Fibroblast of skin of right biceps (primary cell): ENCODE results near the gene DHRS11.
"Not testable (repeated sequence)": the region's sequence is repeated elsewhere in the genome, so short reads cannot be mapped to it uniquely, and the experiment has no call there.

Source experiments
- DNase-seq: peaks from one replicate; pipeline ENCODE4 v3.0.0-alpha.2; 2013

Gene DHRS11

GRCh38 chr17:36594626-36595401 is 3.1 kb downstream of the DHRS11 start:
- DNase-seq: no peak

GRCh38 chr17:36597226-36597625 is 5.5 kb downstream of the DHRS11 start:
- no peak for DNase-seq

GRCh38 chr17:36597866-36598777 is 6.4 kb downstream of the DHRS11 start:
- DNase-seq: no peak

GRCh38 chr17:36598951-36599401 is 7.3 kb downstream of the DHRS11 start:
- DNase-seq: no peak

- DNase-seq: no peak
These were observed 8.0 kb downstream of the DHRS11 start for GRCh38 chr17:36599546-36600250.

GRCh38 chr17:36600465-36600864 is 8.8 kb downstream of the DHRS11 start:
- no peak for DNase-seq

GRCh38 chr17:36600936-36601302 is 9.2 kb downstream of the DHRS11 start:
- DNase-seq: no peak

- DNase-seq: peak; percentile 90
These were observed 9.8 kb downstream of the DHRS11 start, which contains the start of gene MRM1 for GRCh38 chr17:36601303-36602029. Gene MRM1, plus strand, starts transcription at chr17:36601583. Its CDS starts 228 bp downstream, at chr17:36601811.

- no peak for DNase-seq
These were observed 10.5 kb downstream of the DHRS11 start for GRCh38 chr17:36602030-36602748.

GRCh38 chr17:36602924-36603384 is 11.3 kb downstream of the DHRS11 start:
- peak; percentile 71 for DNase-seq

GRCh38 chr17:36605028-36605427 is 13.3 kb downstream of the DHRS11 start:
- not testable (repeated sequence) for DNase-seq

- DNase-seq: no peak
These were observed 16.6 kb downstream of the DHRS11 start for GRCh38 chr17:36608280-36608679.

GRCh38 chr17:36608794-36609497 is 17.3 kb downstream of the DHRS11 start:
- peak; percentile 63 for DNase-seq

GRCh38 chr17:36609498-36609862 is 17.8 kb downstream of the DHRS11 start:
- DNase-seq: no peak

GRCh38 chr17:36610474-36610873 is 18.8 kb downstream of the DHRS11 start:
- DNase-seq: peak; percentile 26

- peak; percentile 57 for DNase-seq
These were observed 19.8 kb downstream of the DHRS11 start for GRCh38 chr17:36611345-36612072.

- no peak for DNase-seq
These were observed 20.6 kb downstream of the DHRS11 start for GRCh38 chr17:36612323-36612722.

GRCh38 chr17:36613155-36613554 is 21.5 kb downstream of the DHRS11 start:
- no peak for DNase-seq

- DNase-seq: no peak
These were observed 22.4 kb downstream of the DHRS11 start for GRCh38 chr17:36614081-36614480.

GRCh38 chr17:36614933-36615332 is 23.3 kb downstream of the DHRS11 start:
- no peak for DNase-seq
